ENCODE results near the gene LRCOL1.

The LRCOL1 gene

GRCh38 chr12:132569856-132570480 is 40.4 kb downstream of the LRCOL1 start:
- no peak overlapping the region for H3K4me3 ChIP-seq (ENCODE audit: low read depth, low read length)
- no peak for TF ChIP-seq CTCF (IDR thresholded peaks at IDR 0.05; ENCODE audit: borderline replicate concordance, insufficient read depth, low read depth, low read length)

GRCh38 chr12:132568826-132569480 is 41.4 kb downstream of the LRCOL1 start:
- H3K4me3 ChIP-seq (ENCODE audit: low read depth, low read length) = no peak overlapping the region
- TF ChIP-seq CTCF (IDR thresholded peaks at IDR 0.05; ENCODE audit: borderline replicate concordance, insufficient read depth, low read depth, low read length) = no peak

- no peak for TF ChIP-seq CTCF (IDR thresholded peaks at IDR 0.05; ENCODE audit: borderline replicate concordance, insufficient read depth, low read depth, low read length)
- H3K4me3 ChIP-seq (ENCODE audit: low read depth, low read length) = no peak overlapping the region
These were observed 42.1 kb downstream of the LRCOL1 start for GRCh38 chr12:132568301-132568700.

- TF ChIP-seq CTCF (IDR thresholded peaks at IDR 0.05; ENCODE audit: borderline replicate concordance, insufficient read depth, low read depth, low read length) = no peak
- H3K4me3 ChIP-seq (ENCODE audit: low read depth, low read length) = no peak overlapping the region
These were observed 43.8 kb downstream of the LRCOL1 start for GRCh38 chr12:132566516-132567131.

- no peak for TF ChIP-seq CTCF (IDR thresholded peaks at IDR 0.05; ENCODE audit: borderline replicate concordance, insufficient read depth, low read depth, low read length)
- no peak overlapping the region for H3K4me3 ChIP-seq (ENCODE audit: low read depth, low read length)
These were observed 45.0 kb downstream of the LRCOL1 start for GRCh38 chr12:132565365-132565764.

GRCh38 chr12:132563911-132564310 is 46.5 kb downstream of the LRCOL1 start:
- TF ChIP-seq CTCF (IDR thresholded peaks at IDR 0.05; ENCODE audit: borderline replicate concordance, insufficient read depth, low read depth, low read length) = no peak
- no peak overlapping the region for H3K4me3 ChIP-seq (ENCODE audit: low read depth, low read length)

Data from GM12875 (cell line).